ENCODE results near the gene MXRA8.
"Not testable (repeated sequence)": the region's sequence is repeated elsewhere in the genome, so short reads cannot be mapped to it uniquely, and the experiment has no call there.

Gene MXRA8

DNA sequence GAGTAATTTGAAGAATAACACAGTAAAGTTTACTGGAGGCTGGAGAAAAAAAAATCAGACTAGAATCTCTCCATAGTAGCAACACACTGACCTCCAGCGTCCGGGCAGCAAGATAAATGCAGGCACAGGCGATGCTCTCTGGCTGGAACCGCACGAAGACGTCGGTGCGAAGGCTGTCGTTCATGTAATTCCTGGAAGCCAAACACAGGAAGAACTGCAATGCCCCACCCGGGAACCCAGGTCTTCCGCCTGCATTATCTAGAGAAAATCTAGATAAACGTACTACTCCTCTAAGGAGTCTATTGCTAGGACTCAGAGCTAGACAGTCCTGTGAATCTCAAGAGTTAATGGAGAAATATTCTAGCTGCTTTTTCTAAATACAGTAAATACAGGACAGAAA lies 32.3 kb upstream of the MXRA8 start:
- DNase-seq: no peak

DNA sequence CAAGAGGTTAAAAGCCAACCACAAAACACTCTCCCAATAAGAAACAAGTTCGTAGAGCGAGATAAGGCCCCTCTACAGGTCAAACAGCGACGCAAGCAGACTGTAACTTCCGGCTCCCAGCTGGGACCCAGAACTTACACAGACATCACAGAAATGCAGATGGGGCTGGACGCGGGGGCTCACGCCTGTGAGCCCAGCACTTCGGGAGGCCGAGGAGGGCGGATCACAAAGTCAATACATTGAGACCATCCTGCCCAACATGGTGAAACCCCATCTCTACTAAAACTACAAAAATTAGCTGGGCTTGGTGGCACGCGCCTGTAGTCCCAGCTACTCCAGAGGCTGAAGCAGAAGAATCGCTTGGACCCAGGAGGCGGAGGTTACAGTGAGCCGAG lies 29.7 kb upstream of the MXRA8 start:
- DNase-seq: no peak

GRCh38 chr1:1387098-1388077 lies 29.0 kb upstream of the MXRA8 start:
- DNase-seq: no peak

GRCh38 chr1:1385931-1386330 lies 27.6 kb upstream of the MXRA8 start:
- DNase-seq: no peak

DNA sequence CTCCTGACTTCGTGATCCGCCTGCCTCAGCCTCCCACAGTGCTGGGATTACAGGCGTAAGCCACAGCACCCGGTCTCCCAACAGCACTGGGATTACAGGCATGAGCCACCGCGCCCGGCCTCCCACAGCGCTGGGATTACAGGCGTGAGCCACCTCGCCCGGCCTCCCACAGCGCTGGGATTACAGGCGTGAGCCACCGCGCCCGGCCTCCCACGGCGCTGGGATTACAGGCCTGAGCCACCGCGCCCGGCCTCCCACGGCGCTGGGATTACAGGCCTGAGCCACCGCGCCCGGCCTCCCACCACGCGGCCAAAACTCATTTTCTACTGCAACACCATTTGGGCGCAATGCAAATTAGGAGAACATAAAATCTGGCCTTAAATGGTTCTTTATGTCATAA lies 27.0 kb upstream of the MXRA8 start:
- DNase-seq: not testable (repeated sequence)

DNA sequence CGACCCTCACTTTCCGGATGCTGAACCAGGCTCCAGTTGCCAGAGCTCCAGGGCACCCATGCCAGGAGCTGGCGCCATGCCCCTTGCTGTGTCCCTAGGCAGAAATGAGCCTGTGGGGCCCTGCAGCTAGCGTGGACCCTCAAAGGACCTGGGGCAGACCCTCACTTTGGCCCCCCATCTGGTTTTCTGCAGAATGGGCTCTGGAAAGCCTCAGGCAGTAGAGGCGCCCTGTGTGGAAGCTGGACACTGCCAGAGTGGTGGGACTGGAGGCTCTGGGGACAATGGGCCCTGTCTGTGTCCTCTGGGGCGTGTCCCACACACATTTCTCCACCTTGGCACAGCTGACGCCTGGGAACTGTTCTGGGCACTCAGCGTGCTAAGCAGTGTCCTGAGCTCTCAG lies 22.9 kb upstream of the MXRA8 start:
- DNase-seq: no peak

DNA sequence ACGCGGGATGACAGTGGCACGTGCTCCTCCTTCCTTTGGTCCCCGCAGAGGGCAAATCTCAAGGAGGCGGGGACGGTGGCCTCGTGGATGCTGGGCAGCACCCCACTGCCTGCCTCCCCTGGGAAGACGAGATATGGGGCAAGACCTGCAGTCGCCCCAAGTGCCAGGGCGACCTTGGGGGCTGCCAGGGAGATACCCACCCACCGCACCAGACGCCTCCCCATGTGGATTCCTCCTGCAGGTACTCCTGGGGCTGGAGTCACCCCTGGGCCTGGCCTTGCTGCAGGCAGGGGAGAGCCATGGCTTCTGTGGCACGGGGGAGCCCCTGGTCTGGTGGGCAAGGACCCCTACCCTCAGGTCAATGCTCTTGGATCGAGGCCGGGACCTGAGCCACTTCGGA lies 22.5 kb upstream of the MXRA8 start:
- no peak for DNase-seq

DNA sequence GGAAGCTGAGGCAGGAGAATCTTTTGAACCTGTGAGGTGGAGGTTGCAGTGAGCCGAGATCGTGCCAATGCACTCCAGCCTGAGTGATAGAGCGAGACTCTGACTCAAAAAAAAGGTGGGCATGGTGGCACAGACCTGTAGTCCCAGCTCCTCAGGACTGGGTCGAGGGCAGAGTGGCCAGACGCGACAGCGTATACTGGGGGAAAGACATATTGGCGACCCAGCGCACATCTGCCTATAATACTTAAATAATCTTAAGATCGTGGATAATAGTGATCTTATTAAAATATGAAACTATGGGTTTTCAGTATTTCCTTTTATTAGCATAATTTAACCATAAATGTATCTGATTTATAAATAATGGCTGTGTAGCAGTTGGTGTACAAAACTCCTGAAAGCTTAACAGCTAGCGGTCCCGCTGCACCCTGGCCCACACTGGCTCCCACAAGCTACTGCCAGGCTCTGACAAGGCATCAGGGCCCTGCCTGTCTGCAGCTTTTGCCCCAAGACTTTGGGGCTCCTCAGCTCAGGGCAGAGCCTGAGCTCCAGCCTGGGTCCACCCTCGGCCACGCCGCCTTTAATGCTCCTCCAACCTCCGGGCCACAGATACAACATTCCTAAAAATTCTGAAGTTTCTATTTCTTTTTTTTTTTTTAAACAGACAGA lies 19.3 kb upstream of the MXRA8 start:
- no peak for DNase-seq

DNA sequence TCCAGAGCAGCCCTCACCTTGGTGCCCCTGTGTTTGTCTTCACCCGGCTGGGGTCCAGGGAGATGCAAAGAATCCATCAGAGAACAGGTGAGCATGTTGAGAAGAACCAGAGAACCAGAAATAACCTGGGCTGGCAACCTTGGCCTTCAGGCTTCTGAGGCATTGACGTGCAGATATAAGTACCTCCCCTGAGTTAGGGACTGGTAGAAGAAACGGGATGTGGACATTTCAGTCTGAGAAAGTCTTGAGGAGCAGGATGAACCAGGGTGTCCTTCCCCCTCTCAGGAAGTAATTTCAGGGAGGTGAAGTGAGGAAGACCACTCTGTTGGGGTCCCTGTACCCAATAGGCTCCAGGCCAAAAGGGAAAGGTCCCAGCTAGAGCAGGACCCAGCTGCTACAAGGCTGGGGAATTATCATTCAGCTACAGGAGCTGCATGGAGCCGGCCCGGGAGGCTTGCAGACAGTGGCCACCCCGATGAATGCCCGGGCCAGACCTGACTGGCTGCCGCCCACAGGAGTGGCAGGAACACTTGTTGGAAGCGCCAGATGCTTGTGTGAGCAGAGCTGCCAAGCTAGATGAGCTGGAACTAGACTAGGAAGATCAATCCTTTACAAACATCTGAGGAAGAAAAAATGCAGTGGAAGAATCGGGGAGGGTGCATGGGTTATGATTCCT lies 18.3 kb upstream of the MXRA8 start:
- DNase-seq: no peak

- peak; percentile 96 for DNase-seq
Observed at GRCh38 chr1:1374929-1375662, 16.7 kb upstream of the MXRA8 start, which contains the start of gene AURKAIP1. TSS of gene AURKAIP1 (minus strand) at chr1:1375207. CDS start at chr1:1374756, 451 bp downstream.

DNA sequence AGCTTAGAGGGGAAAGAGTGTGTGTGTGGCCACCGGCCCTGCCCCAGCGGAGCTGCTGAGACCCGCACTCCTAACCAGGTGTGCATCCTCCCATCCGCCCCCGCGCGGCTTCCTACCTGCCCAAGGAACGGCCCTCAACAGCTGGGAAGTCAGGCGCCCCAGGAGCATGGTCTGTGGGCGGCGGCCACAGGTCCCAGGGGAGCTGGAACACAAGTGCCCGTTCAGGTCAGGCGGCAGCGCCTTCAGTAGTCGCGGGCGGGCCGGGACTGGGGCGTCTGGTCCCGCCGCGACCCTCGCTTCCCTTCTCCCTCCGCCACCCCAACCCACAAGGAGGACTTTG lies 16.2 kb upstream of the MXRA8 start:
- DNase-seq: no peak

- DNase-seq: no peak
Observed at GRCh38 chr1:1373815-1374588, 15.6 kb upstream of the MXRA8 start.

DNA sequence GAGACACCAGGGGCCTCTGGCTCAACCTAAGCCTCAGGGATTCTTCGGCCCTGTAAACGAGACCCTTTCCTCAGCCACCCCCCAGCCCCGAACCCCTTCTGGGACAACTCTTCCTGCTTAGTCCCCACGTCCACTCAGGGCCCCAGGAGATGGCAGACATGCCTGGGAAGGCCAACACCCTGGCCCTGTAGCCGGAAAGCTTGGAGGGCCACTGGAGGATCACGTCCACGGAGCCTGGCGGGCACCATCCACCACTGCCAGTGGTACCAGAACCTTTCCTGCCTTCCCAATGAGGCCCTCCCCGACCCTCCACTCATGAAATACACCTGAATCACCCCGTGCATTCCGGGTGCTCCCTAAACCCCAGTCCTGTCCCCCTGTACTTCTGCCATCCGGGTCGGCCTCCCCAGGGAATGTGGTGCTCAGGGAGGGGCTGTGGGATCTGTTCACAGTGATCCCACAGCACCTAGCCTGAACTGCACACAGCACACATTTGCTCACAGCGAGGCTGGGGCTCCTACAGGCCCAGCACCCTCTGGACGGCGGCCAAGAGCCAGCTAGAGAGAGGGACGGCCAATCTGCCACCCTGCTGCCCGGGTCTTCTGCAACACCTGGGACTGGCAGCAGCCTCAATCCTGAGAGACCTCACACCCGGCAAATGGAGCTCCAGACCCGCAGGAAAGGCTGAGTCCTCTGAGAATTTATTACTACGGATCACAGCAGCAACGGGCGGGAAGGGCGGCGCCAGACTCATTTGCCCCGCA lies 14.9 kb upstream of the MXRA8 start:
- DNase-seq: no peak

GRCh38 chr1:1371746-1372711 lies 13.7 kb upstream of the MXRA8 start:
- DNase-seq: peak; percentile 58

GRCh38 chr1:1371364-1371745 lies 13.0 kb upstream of the MXRA8 start:
- DNase-seq: peak; percentile 35

DNA sequence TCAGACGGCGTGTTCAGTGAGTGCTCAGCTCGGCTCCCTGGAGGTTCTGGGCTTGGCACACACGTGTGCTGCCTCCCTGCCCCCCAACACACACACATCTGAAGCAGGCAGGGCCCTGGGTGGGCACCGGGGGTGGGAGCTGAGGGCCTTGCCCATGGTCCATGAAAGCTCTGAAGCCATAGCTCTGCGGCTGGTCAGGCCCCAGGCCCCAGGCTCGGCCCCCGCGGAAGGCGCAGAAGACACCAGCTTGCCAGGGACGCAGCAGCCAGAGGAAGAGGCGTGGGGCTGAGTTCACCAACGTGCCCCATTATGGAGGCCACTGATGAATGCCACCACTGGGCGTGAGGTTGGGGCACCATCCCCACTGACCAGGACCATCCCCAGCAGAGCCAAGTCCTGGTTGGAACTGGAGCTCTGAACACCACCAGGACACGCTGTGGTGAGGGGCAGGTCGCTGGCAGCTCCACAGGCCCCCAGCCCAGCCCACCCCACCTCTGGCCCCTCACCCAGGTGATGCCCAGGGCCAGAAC lies 12.5 kb upstream of the MXRA8 start:
- DNase-seq: no peak

- DNase-seq: not testable (repeated sequence)
Observed at GRCh38 chr1:1370094-1370493, 11.7 kb upstream of the MXRA8 start.

DNA sequence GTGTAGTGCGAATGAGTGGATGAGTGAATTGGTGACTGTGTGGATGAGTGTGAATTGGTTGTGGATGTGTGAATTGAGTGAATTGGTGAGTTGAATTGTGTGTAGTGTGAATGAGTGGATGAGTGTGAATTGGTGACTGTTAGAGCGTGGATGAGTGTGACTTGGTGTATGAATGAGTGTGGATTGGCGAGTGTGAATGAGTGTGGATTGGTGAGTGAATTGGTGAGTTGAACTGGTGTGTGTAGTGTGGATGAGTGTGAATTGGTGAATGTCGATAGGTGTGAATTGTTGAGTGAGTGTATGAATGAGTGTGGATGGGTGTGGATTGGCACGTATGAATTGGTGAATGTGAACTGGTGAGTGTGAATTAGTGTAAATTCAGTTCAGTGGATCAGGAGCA lies 9.0 kb upstream of the MXRA8 start:
- no peak for DNase-seq

DNA sequence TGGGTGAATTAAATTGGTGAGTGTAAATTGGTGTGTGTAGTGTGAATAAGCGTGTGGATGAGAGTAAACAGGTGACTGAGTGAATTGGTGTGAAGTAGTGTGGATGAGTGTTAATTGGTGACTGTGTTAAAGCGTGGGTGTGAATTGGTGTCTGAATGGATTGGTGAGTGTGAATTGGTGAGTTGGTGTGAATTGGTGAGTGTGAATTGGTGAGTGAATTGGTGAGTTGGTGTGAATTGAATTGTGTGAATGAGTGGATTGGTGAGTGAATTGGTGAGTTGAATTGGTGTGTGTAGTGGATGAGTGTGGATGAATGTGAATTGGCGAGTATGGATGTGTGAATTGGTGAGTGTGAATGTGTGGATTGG lies 8.3 kb upstream of the MXRA8 start:
- no peak for DNase-seq

All from stimulated activated naive CD4-positive, alpha-beta T cell treated with Interleukin-2 at 50 U/mL for 16 hours (primary cell).